GM12865 (cell line): ENCODE measurements around the gene ADAMTSL4.
A peak's percentile ranks its signal among the peaks of the same experiment; 100 is the strongest.

Source experiments
- DNase-seq: peaks from one replicate; pipeline ENCODE4 v3.0.0; 2010; ENCODE audit warnings: low read depth
- H3K4me3 ChIP-seq: 2 replicates; pipeline ENCODE4 v1.5.1; 2011; ENCODE audit warnings: mild to moderate bottlenecking, low read depth, low read length, control low read depth
- TF ChIP-seq, protein P1 (sequence below): IDR thresholded peaks from 2 replicates; pipeline ENCODE4 v1.5.1; 2011; ENCODE audit warnings: low read length, control low read depth, low read depth, inconsistent platforms; ENCODE audit not compliant: insufficient read depth; ENCODE audit errors: missing control alignments

Gene ADAMTSL4

DNA sequence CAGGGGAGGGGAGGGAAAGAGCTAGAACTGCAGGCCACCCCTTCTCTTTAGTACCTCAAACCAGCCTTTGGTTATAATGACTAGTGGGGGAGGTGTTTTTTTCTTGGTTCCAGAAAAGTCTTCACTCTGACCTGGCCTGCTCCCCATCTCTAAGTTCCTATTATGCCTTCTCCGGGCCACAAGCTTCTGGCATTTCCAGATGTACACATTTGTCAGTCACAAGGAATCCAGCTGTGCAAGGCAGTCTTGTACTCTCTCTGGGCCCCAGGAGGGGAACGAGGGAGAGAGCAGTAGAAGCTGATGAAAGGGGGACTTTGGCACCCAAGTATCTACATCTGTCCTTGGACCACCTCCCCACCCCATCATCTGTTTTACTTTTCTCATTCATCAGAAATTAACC, 36.4 kb upstream of the ADAMTSL4 start:
- TF ChIP-seq, protein P1, sequence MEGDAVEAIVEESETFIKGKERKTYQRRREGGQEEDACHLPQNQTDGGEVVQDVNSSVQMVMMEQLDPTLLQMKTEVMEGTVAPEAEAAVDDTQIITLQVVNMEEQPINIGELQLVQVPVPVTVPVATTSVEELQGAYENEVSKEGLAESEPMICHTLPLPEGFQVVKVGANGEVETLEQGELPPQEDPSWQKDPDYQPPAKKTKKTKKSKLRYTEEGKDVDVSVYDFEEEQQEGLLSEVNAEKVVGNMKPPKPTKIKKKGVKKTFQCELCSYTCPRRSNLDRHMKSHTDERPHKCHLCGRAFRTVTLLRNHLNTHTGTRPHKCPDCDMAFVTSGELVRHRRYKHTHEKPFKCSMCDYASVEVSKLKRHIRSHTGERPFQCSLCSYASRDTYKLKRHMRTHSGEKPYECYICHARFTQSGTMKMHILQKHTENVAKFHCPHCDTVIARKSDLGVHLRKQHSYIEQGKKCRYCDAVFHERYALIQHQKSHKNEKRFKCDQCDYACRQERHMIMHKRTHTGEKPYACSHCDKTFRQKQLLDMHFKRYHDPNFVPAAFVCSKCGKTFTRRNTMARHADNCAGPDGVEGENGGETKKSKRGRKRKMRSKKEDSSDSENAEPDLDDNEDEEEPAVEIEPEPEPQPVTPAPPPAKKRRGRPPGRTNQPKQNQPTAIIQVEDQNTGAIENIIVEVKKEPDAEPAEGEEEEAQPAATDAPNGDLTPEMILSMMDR = no peak
- DNase-seq = no peak
- H3K4me3 ChIP-seq = no peak overlapping the region

DNA sequence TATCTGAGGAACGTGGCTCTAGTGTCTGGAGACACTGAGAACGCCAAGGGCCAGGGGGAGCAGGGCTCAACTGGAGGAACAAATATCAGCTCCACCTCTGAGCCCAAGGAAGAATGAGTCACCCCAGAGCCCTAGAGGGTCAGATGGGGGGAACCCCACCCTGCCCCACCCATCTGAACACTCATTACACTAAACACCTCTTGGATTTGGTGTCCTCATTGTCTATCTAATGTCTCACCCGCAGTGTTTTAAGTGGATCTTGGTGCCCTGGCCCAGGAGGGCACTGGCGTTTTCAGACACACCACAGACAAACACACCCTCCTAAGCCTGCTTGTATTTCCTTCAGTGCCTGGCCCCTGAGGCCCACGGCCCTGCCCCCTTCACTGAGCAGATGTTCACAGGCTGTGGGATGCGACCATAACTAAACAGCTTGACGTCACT, 35.8 kb upstream of the ADAMTSL4 start:
- TF ChIP-seq, protein P1 = no peak
- H3K4me3 ChIP-seq = no peak overlapping the region
- no peak for DNase-seq

DNA sequence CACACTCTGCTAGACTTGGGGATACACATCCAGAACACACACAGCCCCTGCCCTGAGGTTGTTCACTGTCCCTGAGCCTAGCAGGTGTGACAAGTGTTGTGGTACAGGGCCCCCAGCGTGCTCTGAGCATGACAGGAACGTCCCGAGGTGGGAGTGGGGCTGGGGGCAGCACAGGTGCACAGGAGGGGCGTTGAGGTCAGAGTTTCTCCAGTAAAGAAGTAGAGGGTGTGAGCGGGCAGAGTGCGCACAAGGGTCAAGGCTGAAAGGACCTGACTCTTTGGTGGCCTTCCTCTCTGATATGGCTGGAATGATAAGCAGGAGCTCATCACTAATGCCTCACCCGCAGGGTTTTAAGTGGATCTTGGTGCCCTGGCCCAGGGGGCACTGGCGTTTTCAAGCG, 34.9 kb upstream of the ADAMTSL4 start:
- H3K4me3 ChIP-seq = no peak overlapping the region
- DNase-seq = no peak
- TF ChIP-seq, protein P1 = no peak

DNA sequence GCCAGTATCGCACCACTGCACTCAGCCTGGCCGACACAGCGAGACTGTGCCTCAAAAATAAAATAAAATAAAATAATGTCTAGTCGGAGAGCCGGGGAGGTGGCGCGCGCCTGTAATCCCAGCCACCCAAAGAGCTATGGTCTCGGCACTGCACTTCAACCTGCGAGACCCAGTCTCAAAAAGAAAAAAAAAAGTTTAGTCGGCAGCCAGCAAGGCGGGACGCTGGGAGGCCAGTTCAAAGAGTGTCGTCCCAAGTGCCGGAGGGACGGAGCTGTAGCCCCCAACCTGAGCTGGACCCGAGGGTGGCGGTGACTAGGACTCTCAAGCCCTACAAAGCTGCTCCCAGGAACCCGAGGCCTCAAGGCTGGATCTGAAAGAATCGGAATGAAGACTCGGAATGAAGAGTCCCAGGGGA, 34.3 kb upstream of the ADAMTSL4 start:
- no peak for DNase-seq
- TF ChIP-seq, protein P1 = no peak
- peak overlapping the region; percentile 67 for H3K4me3 ChIP-seq

DNA sequence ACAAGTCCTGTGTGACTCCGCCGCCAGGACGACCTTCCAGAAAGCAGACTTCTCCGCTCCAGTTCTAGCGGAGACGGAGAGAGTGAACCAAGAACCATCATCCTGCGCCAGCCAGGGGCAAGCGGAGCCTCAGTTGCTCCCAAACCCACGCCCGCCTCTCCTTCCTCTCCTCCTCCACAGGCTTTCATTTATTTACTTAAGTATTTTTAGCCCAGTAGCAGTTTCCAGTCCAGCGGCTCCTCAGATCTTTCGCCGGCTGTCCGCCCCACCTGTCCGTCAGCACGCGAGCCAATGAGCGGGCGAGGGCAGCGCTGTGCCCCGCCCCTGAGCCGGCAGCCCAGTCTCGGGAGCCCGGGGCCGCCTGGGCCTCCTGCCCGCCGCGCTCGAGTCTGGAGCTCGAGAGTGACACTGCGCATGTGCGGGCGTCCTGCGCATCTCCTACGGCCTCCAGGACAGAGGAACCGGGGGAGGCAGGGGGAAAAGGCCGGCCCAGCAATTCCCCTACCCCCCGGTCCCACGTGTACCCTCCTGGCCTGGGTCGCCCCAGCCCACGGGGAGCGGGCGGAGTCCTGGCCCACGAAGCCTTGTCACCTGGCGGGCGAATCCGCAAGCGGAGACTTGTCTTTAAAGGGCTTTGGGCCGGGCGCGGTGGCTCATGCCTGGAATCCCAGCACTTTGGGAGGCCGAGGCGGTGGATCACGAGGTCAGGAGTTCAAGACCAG, 33.7 kb upstream of the ADAMTSL4 start, which contains the start of gene FALEC:
FALEC (plus strand) TSS at position 425 of the 722 bp plus-strand sequence.
- peak within 1 kb of the TSS; percentile 67 for H3K4me3 ChIP-seq
- TF ChIP-seq, protein P1 = no peak
- peak; percentile 97 for DNase-seq

DNA sequence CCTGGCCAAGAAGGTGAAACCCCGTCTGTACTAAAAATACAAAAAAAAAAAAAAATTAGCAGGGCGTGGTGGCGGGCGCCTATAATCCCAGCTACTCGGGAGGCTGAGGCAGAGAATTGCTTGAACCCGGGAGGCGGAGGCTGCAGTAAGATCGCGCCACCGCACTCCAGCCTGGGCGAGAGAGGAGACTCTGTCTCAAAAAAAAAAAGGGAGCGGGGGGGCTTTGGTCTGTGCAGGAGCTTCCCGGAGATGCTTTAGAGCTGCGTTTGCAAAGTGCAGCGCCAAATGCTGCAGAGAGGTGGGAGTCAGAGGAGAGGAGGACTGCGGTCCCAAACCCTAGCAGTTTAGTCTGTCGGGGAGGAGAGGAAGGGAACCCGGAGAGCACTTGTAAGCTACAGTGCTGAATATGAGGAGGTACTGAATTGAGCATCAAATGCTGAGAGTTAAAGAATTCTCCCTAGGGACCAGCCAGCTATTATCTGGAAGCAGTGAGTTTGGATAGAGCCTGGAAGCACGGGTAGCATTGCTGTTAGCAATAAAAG, 33.1 kb upstream of the ADAMTSL4 start:
- H3K4me3 ChIP-seq = peak overlapping the region; percentile 67
- TF ChIP-seq, protein P1 = no peak
- DNase-seq = peak; percentile 29
